Colonic mucosa (tissue), 4 donors: ENCODE measurements around the gene RADIL. TPM values are rescaled to one million over a fixed set of nuclear protein-coding genes. Genes with fewer than 3 reads are reported as not detected.
"Not testable (repeated sequence)": the region's sequence is repeated elsewhere in the genome, so short reads cannot be mapped to it uniquely, and the experiment has no call there.

Experiments
- DNase-seq: peaks from one replicate; pipeline ENCODE4 v3.0.0-alpha.2; 2020
- H3K27ac ChIP-seq: fragments of 200-600 bp; one replicate; pipeline ENCODE4 v1.8.0; 2021
- H3K27me3 ChIP-seq: fragments of 200-600 bp; one replicate; pipeline ENCODE4 v1.8.0; 2021
- H3K36me3 ChIP-seq: fragments of 200-600 bp; one replicate; pipeline ENCODE4 v1.8.0; 2021
- H3K4me1 ChIP-seq: fragments of 200-600 bp; one replicate; pipeline ENCODE4 v1.8.0; 2021; ENCODE audit warnings: mild to moderate bottlenecking
- H3K4me3 ChIP-seq: fragments of 200-600 bp; one replicate; pipeline ENCODE4 v1.8.0; 2021
- H3K9ac ChIP-seq, 2 donors: one replicate each; pipeline ENCODE4 v1.7.0; 2013; ENCODE audit warnings: control low read depth in 2 of 2, low read depth in 2 of 2, low read length in 2 of 2
- H3K9me3 ChIP-seq: fragments of 200-600 bp; one replicate; pipeline ENCODE4 v1.8.0; 2021
- CTCF ChIP-seq: fragments of 200-600 bp; IDR thresholded peaks from one replicate; pipeline ENCODE4 v1.8.0; 2022; ENCODE audit warnings: antibody characterized with exemption, mild to moderate bottlenecking
- intact Hi-C: fragments of 100-400 bp; cut with DNase I; formaldehyde crosslinking; loops from one replicate; pipeline ENCODE4 v1.14.1; 2022
- total RNA-seq, 2 donors: library from RNA; stranded (reverse); fragmentation: NEBNext Ultra II Directional in 1 of 2; extraction: Animal tissue kit (Norgen Biotek cat#: 25700) in 1 of 2; gene quantifications; one replicate each; pipeline ENCODE4 v1.2.1, GENCODE V29; 2021
- donor health status: healthy.
- donor health status: DM: no; HTN: no; CAD: no.
- donor health status: DM: no; HTN: no; CAD: no.

The RADIL gene
- total RNA-seq, 2 donors from 2014 or later = 0.54 to 1.9 TPM

GRCh38 chr7:4797858-4798705 lies 85.4 kb downstream of the RADIL start:
- peaks cover under 1% of the 10 kb centered on the region for H3K4me1 ChIP-seq
- no peaks in the 10 kb centered on the region for H3K27me3 ChIP-seq
- H3K27ac ChIP-seq = no peak overlapping the region
- peak; percentile 94 for TF ChIP-seq CTCF
- H3K9ac ChIP-seq = no peak overlapping the region
- intact Hi-C loops = loop anchor here (2.0 to 10.0 kb wide), 2 partner anchors 87 to 287 kb away; partner anchors contain the start of gene RADIL
- H3K4me3 ChIP-seq = no peak overlapping the region
- peak; percentile 44 for DNase-seq
- no peaks in the 10 kb centered on the region for H3K36me3 ChIP-seq
- H3K9me3 ChIP-seq = no peaks in the 10 kb centered on the region

GRCh38 chr7:4796453-4796852 lies 87.1 kb downstream of the RADIL start:
- TF ChIP-seq CTCF = no peak
- H3K9me3 ChIP-seq = no peaks in the 10 kb centered on the region
- H3K4me3 ChIP-seq = no peak overlapping the region
- no peak overlapping the region for H3K27ac ChIP-seq
- H3K36me3 ChIP-seq = no peaks in the 10 kb centered on the region
- intact Hi-C loops = loop anchor here (10.0 kb wide), 1 partner anchor 88 kb away; the partner anchor contains the start of gene RADIL
- DNase-seq = no peak
- no peak overlapping the region for H3K9ac ChIP-seq
- no peaks in the 10 kb centered on the region for H3K27me3 ChIP-seq
- peaks cover 8% of the 10 kb centered on the region for H3K4me1 ChIP-seq

DNA sequence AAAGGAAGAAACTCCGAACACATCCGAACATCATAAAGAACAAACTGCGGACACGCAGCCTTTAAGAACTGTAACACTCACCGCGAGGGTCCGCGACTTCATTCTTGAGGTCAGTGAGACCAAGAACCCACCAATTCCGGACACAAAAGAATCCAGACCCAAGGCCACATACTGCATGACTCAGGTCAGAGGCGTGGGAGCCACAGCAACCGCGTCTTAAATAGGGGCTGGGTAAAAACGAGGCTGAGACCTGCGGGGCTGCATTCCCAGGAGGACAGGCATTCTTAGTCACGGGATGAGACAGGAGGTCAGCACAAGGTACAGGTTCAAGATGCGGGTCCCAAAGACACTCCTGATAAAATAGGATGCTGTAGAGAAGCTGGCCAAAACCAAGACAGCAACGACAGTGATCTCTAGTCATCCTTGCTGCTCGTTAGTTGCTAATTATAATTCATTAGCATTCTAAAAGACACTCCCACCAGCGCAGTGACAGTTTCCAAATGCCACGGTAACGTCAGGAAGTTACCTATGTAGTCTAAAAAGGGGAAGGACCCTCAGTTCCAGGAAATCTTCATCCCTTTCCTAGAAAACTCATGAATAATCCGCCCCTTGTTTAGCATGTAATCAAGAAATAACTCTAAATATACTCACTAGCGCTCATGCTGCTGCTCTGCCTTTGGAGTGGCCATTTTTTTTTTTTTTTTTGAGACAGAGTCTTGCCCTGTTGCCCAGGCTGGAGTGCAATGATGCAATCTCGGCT lies 88.7 kb downstream of the RADIL start:
- H3K4me3 ChIP-seq = no peak overlapping the region
- intact Hi-C loops = loop anchor here (10.0 kb wide), 1 partner anchor 90 kb away; the partner anchor contains the start of gene RADIL
- no peaks in the 10 kb centered on the region for H3K27me3 ChIP-seq
- no peaks in the 10 kb centered on the region for H3K36me3 ChIP-seq
- H3K9me3 ChIP-seq = no peaks in the 10 kb centered on the region
- TF ChIP-seq CTCF = no peak
- H3K27ac ChIP-seq = no peak overlapping the region
- peaks cover 8% of the 10 kb centered on the region for H3K4me1 ChIP-seq
- no peak for DNase-seq
- H3K9ac ChIP-seq = no peak overlapping the region

GRCh38 chr7:4794171-4794570 lies 89.3 kb downstream of the RADIL start:
- not testable (repeated sequence) for H3K36me3 ChIP-seq, H3K4me3 ChIP-seq, H3K27me3 ChIP-seq, DNase-seq, H3K27ac ChIP-seq, H3K9ac ChIP-seq, H3K9me3 ChIP-seq, H3K4me1 ChIP-seq
- intact Hi-C loops = loop anchor here (10.0 kb wide), 1 partner anchor 91 kb away; the partner anchor contains the start of gene RADIL

GRCh38 chr7:4793385-4793993 lies 90.0 kb downstream of the RADIL start:
- not testable (repeated sequence) for H3K9me3 ChIP-seq, H3K4me1 ChIP-seq, H3K4me3 ChIP-seq, H3K36me3 ChIP-seq, H3K9ac ChIP-seq, H3K27ac ChIP-seq, H3K27me3 ChIP-seq, DNase-seq
- intact Hi-C loops = loop anchor here (10.0 kb wide), 1 partner anchor 91 kb away; the partner anchor contains the start of gene RADIL

- TF ChIP-seq CTCF = no peak
- no peaks in the 10 kb centered on the region for H3K36me3 ChIP-seq
- H3K4me3 ChIP-seq = peak overlapping the region; percentile 57
- H3K9me3 ChIP-seq = no peaks in the 10 kb centered on the region
- peaks cover 8% of the 10 kb centered on the region for H3K4me1 ChIP-seq
- intact Hi-C loops = loop anchor here (10.0 kb wide), 1 partner anchor 92 kb away; the partner anchor contains the start of gene RADIL
- peak overlapping the region; percentile 22 for H3K27ac ChIP-seq
- H3K27me3 ChIP-seq = no peaks in the 10 kb centered on the region
- peak; percentile 31 for DNase-seq
- H3K9ac ChIP-seq = peak overlapping the region in 1 of 2 donors; percentile 76
Measured at GRCh38 chr7:4792537-4793126, 90.9 kb downstream of the RADIL start.
